ENCODE results near the gene OPHN1. TPM values are rescaled to one million over a fixed set of nuclear protein-coding genes. Genes with fewer than 3 reads are reported as not detected.
"Not testable (repeated sequence)": the region's sequence is repeated elsewhere in the genome, so short reads cannot be mapped to it uniquely, and the experiment has no call there.

Gene OPHN1
- total RNA-seq, 2 donors from 2014 or later: 5.0 to 5.9 TPM

GRCh38 chrX:68343551-68343950, 89.7 kb downstream of the OPHN1 start:
- ATAC-seq (ENCODE audit: insufficient number of reproducible peaks, low FRiP score, low read depth) (no peak), DNase-seq (ENCODE audit: low spot score) (no peak)
- H3K4me1 ChIP-seq (ENCODE audit: control insufficient read depth in 1 of 2, low read depth in 2 of 2): no peaks in the 10 kb centered on the region
- H3K27me3 ChIP-seq (replicated peaks; ENCODE audit: insufficient read depth): no peaks in the 10 kb centered on the region
- H3K27ac ChIP-seq: no peak overlapping the region
- no peak overlapping the region for H3K4me3 ChIP-seq
- no peak for TF ChIP-seq CTCF (IDR thresholded peaks at IDR 0.05)
- no peaks in the 10 kb centered on the region for H3K9me3 ChIP-seq
- H3K36me3 ChIP-seq: no peaks in the 10 kb centered on the region

- TF ChIP-seq CTCF (IDR thresholded peaks at IDR 0.05): no peak
Measured at GRCh38 chrX:68332201-68332731, 101.0 kb downstream of the OPHN1 start.

GRCh38 chrX:68326841-68327240, 106.5 kb downstream of the OPHN1 start:
- not testable (repeated sequence) for H3K36me3 ChIP-seq; H3K27ac ChIP-seq; ATAC-seq (ENCODE audit: insufficient number of reproducible peaks, low FRiP score, low read depth)

More at GRCh38 chrX:68332201-68332731, 101.0 kb downstream of the OPHN1 start:
- Histone ChIP-seq H3K9me3 (no peaks in the 10 kb centered on the region), H3K27me3 (replicated peaks; ENCODE audit: insufficient read depth) (no peaks in the 10 kb centered on the region), H3K4me1 (ENCODE audit: control insufficient read depth in 1 of 2, low read depth in 2 of 2) (no peaks in the 10 kb centered on the region), H3K27ac (no peak overlapping the region), H3K4me3 (no peak overlapping the region), H3K36me3 (no peaks in the 10 kb centered on the region)
- DNase-seq (ENCODE audit: low spot score) (no peak), ATAC-seq (ENCODE audit: insufficient number of reproducible peaks, low FRiP score, low read depth) (no peak)

GRCh38 chrX:68307769-68308168, 125.5 kb downstream of the OPHN1 start:
- no peaks in the 10 kb centered on the region for H3K27me3 ChIP-seq (replicated peaks; ENCODE audit: insufficient read depth)

More at GRCh38 chrX:68326841-68327240, 106.5 kb downstream of the OPHN1 start:
- not testable (repeated sequence) for H3K4me3 ChIP-seq; H3K4me1 ChIP-seq (ENCODE audit: control insufficient read depth in 1 of 2, low read depth in 2 of 2); H3K9me3 ChIP-seq; DNase-seq (ENCODE audit: low spot score); H3K27me3 ChIP-seq (replicated peaks; ENCODE audit: insufficient read depth)

GRCh38 chrX:68304602-68305001, 128.7 kb downstream of the OPHN1 start:
- TF ChIP-seq CTCF (IDR thresholded peaks at IDR 0.05): no peak
- Histone ChIP-seq H3K27ac (no peak overlapping the region), H3K4me1 (ENCODE audit: control insufficient read depth in 1 of 2, low read depth in 2 of 2) (no peaks in the 10 kb centered on the region), H3K36me3 (no peaks in the 10 kb centered on the region), H3K9me3 (no peaks in the 10 kb centered on the region), H3K27me3 (replicated peaks; ENCODE audit: insufficient read depth) (no peaks in the 10 kb centered on the region), H3K4me3 (no peak overlapping the region)
- DNase-seq (ENCODE audit: low spot score) (no peak), ATAC-seq (ENCODE audit: insufficient number of reproducible peaks, low FRiP score, low read depth) (no peak)

More at GRCh38 chrX:68307769-68308168, 125.5 kb downstream of the OPHN1 start:
- Histone ChIP-seq H3K27ac (no peak overlapping the region), H3K4me3 (no peak overlapping the region), H3K4me1 (ENCODE audit: control insufficient read depth in 1 of 2, low read depth in 2 of 2) (no peaks in the 10 kb centered on the region), H3K9me3 (no peaks in the 10 kb centered on the region), H3K36me3 (no peaks in the 10 kb centered on the region)
- DNase-seq (ENCODE audit: low spot score): no peak
- no peak for ATAC-seq (ENCODE audit: insufficient number of reproducible peaks, low FRiP score, low read depth)
- no peak for TF ChIP-seq CTCF (IDR thresholded peaks at IDR 0.05)

- H3K27ac ChIP-seq: no peak overlapping the region
- no peak for ATAC-seq (ENCODE audit: insufficient number of reproducible peaks, low FRiP score, low read depth)
Measured at GRCh38 chrX:68299898-68300297, 133.4 kb downstream of the OPHN1 start.

More at GRCh38 chrX:68299898-68300297, 133.4 kb downstream of the OPHN1 start:
- no peak overlapping the region for H3K4me3 ChIP-seq
- no peak for TF ChIP-seq CTCF (IDR thresholded peaks at IDR 0.05)
- no peaks in the 10 kb centered on the region for H3K36me3 ChIP-seq
- no peaks in the 10 kb centered on the region for H3K27me3 ChIP-seq (replicated peaks; ENCODE audit: insufficient read depth)
- no peak for DNase-seq (ENCODE audit: low spot score)
- H3K9me3 ChIP-seq: no peaks in the 10 kb centered on the region
- no peaks in the 10 kb centered on the region for H3K4me1 ChIP-seq (ENCODE audit: control insufficient read depth in 1 of 2, low read depth in 2 of 2)
